HG03196 (cell line): Measurements from ENCODE around the gene ING4.
A peak's percentile ranks its signal among the peaks of the same experiment; 100 is the strongest.

ENCODE experiments used
- ATAC-seq: cut with Tn5 transposase; IDR thresholded peaks from one replicate; pipeline ENCODE4 v1.9.1; 2021; ENCODE audit not compliant: unreplicated experiment

The ING4 gene

GRCh38 chr12:6688543-6688998 lies 25.7 kb upstream of the ING4 start:
- ATAC-seq, result peak; percentile 34

GRCh38 chr12:6685814-6686213 lies 22.9 kb upstream of the ING4 start:
- ATAC-seq, result no peak

- ATAC-seq, result no peak
Observed at GRCh38 chr12:6684609-6685008, 21.7 kb upstream of the ING4 start.

GRCh38 chr12:6676962-6677361 lies 14.0 kb upstream of the ING4 start:
- no peak for ATAC-seq

DNA sequence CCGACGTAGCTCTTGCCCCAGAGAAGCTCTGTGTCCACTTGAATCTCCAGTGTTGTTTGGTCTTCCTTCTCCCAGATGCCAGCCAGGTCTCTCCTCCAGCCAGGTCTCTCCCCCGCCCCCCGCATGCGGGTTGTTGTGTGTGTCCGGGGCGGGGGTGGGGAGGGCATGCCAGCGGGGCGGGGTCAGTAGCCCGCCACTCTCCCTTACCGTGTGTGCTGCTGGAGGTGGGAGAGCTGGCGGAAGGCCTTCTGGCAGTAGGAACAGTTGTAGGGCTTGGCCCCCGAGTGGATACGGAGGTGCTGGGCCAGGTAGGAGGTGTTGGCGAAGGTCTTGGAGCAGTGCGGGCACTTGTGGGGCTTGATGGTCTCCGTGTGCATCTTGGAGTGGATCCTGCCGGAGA lies 9.2 kb upstream of the ING4 start:
- no peak for ATAC-seq

GRCh38 chr12:6667559-6668210 lies 4.8 kb upstream of the ING4 start:
- no peak for ATAC-seq

DNA sequence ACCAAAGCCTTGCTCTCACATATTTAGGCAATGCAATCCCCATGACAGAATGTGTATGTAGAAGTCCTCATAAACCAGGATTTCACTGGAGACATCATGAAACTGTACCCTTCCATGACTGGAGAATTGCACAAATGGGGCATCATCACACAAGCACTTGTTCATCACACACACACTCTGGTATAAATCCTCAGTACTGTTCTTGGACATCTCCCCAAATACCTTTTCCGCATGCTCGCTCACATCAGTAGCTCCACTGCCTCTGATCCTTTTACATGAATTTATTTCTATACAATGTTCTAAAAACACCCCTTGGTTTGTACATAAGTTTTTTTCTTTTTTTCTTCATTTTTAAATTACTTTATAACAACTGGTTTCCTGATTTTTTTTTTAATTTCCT lies 3.3 kb upstream of the ING4 start:
- no peak for ATAC-seq

GRCh38 chr12:6664902-6665301 lies 2.0 kb upstream of the ING4 start:
- ATAC-seq, result no peak

- ATAC-seq, result no peak
Observed at GRCh38 chr12:6662602-6662905, 365 bp downstream of the ING4 start.

DNA sequence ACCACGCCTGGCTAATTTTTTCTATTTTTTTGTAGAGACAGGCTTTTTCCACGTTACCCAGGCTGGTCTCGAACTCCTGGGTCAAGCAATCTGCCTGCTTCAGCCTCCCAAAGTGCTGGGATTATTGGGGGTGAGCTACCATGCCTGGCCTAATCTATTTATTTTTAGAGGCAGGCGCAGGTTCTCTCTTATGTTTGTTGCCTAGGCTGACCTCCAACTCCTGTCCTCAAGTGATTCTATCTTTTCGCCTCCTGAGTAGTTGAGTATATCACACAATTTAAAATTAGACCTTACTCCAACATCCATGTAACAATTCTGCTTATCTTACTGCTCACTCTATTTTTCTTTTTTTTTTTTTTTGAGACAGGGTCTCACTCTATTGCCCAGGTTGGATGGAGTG lies 8.9 kb downstream of the ING4 start:
- ATAC-seq, result no peak

- ATAC-seq, result no peak
Observed at GRCh38 chr12:6653342-6653741, 9.6 kb downstream of the ING4 start.

GRCh38 chr12:6652391-6652790 lies 10.5 kb downstream of the ING4 start:
- no peak for ATAC-seq

- no peak for ATAC-seq
Observed at GRCh38 chr12:6650832-6651231, 12.1 kb downstream of the ING4 start.

GRCh38 chr12:6647083-6647604 lies 15.8 kb downstream of the ING4 start, which contains the start of gene ACRBP:
ACRBP (minus strand) TSS chr12:6647432; CDS start chr12:6647366, 66 bp downstream.
- no peak for ATAC-seq

DNA sequence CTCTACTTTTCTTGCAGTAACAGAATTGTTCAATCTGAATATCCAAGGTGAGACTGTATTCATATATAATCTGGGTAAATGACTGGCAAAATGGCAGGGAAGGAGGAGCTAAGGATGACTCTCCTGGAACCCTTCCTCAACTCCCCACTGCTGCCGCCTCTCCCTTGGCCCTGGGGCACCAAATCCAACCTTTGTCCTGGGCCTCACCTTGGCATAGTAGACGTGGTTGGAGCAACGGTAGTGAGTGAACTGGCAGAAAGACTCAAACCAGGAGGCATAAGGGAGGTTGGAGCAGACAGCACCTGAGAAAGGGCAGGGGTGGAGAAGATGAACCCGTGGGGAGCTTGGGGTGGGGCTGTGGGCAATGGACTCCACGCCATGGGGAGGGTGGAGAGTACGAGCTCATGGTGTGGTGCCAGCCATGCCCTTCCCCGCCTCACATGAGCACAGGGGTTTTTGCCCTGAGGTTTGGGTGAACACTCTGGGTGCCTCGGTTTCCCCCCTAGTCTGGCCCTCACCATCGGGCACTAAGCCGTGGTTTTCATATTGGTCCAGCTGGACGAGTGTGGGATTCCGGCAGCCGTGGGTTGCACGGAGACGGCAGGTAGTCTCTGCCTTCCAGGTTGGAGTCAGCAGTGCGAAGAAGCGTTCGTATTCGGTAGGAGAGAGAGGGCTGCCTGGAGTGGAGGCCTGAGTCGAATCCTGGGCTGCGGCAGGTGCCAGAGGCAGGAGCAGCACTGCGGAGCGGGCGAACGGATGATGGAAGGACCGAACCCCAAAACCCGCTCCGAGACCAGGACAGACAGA lies 16.4 kb downstream of the ING4 start:
- no peak for ATAC-seq

GRCh38 chr12:6644903-6645302 lies 18.0 kb downstream of the ING4 start:
- no peak for ATAC-seq

DNA sequence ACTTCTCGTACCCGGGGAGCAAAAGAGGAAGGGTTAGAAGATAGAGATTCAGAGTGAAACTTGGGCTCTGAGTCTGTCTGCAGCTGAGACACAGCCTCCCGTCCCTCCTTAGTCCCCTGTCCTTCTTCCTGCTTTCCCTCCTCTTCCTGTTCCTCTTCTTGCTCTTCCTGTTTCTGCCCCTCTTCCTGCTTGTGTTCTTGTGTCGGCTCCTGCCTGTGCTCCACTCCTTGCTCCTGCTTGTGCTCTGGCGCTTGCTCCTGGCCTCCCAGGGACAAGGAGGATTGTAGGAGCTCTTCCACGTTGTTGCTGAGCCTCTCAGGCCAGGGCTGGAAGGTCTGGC lies 18.7 kb downstream of the ING4 start:
- no peak for ATAC-seq

- no peak for ATAC-seq
Observed at GRCh38 chr12:6643569-6644256, 19.2 kb downstream of the ING4 start.

DNA sequence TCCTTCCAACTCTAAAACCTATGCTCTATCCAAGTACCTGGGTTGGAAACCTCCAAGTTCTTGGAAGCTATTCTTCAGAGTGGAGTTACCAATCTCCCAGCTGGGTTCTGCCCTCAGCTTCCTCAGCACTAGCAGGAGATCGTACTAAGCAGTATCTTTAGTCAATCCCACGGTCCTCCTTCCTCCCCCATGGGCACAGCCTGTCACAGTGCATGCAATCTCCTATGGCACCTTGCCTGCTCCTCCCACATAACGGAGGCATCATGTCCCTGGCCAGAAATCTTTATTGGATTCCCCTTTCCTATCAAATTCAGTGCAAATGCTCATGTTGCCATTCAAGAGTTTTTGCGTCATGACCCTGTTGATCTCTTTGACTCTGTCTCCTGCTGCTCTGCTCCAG lies 21.8 kb downstream of the ING4 start:
- no peak for ATAC-seq

- ATAC-seq, result no peak
Observed at GRCh38 chr12:6640497-6640896, 22.4 kb downstream of the ING4 start.

DNA sequence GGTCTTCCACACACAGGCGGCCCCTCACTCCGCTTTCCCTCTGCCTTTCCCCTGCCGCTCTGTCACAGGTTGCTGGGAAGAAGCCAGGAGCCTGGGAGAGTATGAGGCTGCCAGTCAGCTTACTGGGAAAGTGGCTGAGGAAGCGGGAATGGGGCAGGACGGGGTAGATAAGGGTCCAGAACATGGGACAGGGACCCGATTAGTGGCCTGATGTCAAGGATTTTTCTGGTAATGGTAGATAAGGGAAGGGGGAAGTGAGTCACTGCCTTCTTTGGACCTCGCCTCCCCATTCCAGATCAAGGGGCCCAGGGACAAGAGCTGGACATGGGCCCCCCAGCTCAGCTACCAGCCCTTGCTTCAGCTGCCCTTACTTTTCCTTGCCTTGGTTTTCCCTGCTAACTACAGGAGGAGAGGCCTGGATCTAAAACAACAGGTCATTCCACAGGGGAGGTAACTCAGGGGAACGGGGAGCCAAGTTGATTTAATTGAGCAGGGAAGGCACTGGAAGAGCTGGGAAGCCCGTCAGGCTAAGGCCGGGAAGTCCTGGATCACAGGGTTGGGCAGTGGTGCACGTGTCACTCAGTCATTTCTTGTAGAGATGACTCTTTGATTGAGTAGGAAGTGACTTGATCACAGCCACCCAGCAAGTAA lies 23.6 kb downstream of the ING4 start:
- no peak for ATAC-seq
